GM21526 (cell line): ENCODE data around the gene ITGA11.

Source experiments
- ATAC-seq: cut with Tn5 transposase; IDR thresholded peaks from one replicate; pipeline ENCODE4 v1.9.1; 2021; ENCODE audit warnings: moderate library complexity; ENCODE audit not compliant: unreplicated experiment, low FRiP score

Gene ITGA11

DNA sequence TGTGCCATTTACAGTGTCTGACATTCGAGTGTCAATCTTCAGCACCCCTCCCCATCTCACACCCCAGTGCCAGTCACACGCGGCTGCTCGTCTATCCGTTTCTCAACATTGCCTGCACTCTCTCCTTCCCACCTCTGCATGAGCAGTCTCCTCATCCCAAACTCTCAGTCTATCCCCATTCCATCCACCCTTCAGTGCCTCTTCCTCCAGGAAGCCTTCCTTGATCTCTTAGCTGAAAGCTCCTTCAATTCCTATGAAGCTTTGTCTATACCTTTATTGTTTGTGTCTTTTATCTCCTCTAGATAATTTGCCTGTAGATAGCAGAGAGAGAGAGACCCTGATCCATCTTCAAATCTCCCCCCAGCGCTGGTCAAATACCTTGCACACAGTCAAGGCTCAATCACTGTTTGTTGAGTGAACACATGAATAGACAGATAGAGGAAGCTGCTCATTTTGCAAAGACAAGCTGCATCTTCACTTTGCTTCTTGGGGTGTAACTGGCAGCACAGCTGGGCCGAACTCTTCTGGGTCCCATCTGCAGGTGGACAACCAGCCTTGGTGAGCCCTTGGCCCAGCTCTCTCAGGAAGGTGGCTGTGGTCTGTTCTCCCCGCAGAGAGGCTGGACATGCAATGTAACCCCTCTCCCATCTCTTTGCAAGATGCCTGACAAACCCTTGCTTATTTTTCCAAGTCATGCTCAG lies 52.8 kb downstream of the ITGA11 start:
- ATAC-seq = no peak

DNA sequence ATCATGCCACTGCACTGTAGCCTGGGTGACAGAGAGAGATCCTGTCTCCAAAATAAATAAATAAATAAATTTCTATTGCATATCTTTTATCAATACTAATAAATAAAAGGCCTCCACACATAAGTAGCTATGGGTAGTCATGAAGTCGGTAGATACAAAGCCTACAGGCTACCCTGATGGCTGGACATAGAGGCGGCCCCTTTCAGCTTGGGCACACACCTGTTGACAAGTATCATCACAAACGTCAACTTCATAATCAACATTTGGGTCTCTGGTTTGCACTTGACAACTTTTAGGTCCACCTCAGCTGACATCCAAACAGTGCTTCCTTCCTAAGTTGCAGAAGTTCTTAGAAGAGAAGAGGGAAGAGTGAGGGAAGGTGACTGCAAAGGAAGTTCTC lies 53.4 kb downstream of the ITGA11 start:
- no peak for ATAC-seq

GRCh38 chr15:68377766-68378165 lies 54.2 kb downstream of the ITGA11 start:
- no peak for ATAC-seq

GRCh38 chr15:68376447-68377060 lies 55.4 kb downstream of the ITGA11 start:
- no peak for ATAC-seq

DNA sequence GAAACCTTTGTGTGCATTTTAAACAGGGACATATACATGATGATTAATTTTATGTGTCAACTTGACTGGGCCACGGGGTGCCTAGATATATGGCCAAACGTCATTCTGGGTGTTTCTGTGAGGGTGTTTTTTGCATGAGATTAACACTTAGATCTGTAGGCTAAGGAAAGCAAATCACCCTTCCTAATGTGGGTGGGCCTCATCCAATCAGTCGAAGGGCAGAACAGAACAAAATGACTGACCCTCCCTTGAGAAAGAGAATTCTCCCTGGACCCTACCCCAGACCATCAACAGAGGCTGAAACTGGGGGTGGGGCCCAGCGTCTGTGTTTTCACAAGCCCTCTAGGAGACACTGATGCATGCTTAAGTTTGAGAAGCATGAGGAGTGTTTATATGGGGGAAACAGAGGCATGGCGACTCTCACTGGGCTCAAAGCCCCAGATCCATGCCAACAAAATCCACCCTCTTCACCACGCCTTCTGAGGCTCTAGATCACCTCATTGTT lies 56.2 kb downstream of the ITGA11 start:
- ATAC-seq = no peak

- no peak for ATAC-seq
These were observed 56.8 kb downstream of the ITGA11 start for GRCh38 chr15:68375191-68375631.

DNA sequence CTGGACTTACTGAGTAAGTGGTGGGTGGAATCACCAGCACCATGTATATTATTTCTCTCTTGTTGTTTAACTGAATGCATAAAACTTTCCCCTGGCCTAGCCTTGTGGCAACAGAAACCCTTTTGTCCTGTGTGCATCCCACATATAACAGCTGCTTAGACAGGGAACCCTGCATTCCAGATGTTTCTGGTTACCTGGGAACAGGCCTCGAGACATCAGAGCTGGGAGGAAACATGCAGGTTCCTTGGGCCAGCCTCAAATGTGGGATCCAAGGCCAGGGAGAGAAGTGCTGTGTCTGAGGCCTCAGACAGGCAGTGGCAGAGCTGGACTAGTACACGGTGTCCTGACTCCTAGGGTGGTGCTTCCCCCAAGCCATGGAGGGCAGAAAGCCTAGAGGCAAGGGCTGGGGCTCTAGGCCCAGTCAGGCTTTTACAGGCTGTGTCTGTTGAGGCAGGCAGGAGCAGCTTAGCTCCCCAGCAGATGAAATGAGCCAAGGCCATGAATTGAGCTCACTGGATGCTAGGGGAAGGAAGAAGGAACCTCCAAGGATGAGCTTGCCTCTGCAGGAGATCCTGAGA lies 57.7 kb downstream of the ITGA11 start:
- no peak for ATAC-seq

DNA sequence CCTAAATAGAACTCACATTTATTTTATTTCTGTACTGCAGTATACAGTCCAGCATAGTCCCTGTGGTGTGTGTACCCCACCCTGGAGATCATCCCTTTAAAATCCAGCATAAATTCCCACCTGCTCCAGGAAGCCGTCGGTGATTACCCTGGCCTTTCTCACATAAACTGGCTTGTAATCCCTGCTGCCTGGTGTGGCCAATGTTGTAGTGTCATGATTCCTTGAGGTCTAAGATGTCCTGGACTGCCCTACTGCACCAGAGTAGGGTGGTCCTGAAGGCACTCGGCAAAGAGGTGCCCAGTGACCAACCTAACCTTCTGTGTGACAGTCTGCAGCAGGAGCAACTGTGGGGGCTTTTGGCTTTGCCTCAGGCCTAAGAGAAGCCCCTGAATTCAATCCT lies 58.9 kb downstream of the ITGA11 start:
- no peak for ATAC-seq

DNA sequence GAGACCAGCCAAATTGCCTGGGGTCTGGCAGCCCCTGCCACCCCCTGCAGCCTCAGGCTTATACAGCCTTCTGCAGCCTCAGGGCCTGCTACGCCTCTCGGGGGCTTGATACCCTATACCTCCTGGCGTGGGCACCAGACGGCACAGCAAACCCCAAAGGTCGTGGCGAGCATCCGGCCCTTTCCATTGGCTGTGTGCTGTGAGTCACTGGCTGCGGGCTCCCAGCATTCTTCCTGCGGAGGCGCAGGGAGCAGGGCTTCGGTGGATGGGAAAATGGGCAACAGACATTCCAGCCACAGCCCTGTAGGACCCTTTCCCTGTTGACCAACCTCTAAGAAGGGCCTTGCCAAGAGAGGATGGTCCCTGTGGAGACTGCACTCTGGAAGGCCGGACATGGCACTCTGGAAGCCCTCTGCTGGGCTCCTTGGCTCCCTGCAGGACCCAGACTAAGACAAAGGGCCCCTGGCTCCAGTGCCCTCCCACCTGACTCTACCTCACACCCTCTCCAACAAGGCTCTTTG lies 59.6 kb downstream of the ITGA11 start:
- ATAC-seq = no peak

GRCh38 chr15:68371851-68372250 lies 60.1 kb downstream of the ITGA11 start:
- ATAC-seq = no peak

GRCh38 chr15:68371160-68371559 lies 60.8 kb downstream of the ITGA11 start:
- ATAC-seq = no peak

- no peak for ATAC-seq
These were observed 61.2 kb downstream of the ITGA11 start for GRCh38 chr15:68370768-68371151.

- ATAC-seq = no peak
These were observed 61.8 kb downstream of the ITGA11 start for GRCh38 chr15:68369931-68370767.

GRCh38 chr15:68368731-68369435 lies 63.1 kb downstream of the ITGA11 start:
- ATAC-seq = no peak

GRCh38 chr15:68367992-68368391 lies 64.0 kb downstream of the ITGA11 start:
- no peak for ATAC-seq

- ATAC-seq = no peak
These were observed 64.7 kb downstream of the ITGA11 start for GRCh38 chr15:68367226-68367625.

- no peak for ATAC-seq
These were observed 65.6 kb downstream of the ITGA11 start for GRCh38 chr15:68366314-68366713.

GRCh38 chr15:68365770-68366169 lies 66.2 kb downstream of the ITGA11 start:
- ATAC-seq = no peak

GRCh38 chr15:68365140-68365745 lies 66.7 kb downstream of the ITGA11 start:
- ATAC-seq = no peak

- ATAC-seq = no peak
These were observed 67.3 kb downstream of the ITGA11 start for GRCh38 chr15:68364660-68365035.
